NCI-H2196 treated with DMSO at 0.1 percent for 48 hours (cell line): ENCODE data around the gene LIN28B.
"Not testable (repeated sequence)": the region's sequence is repeated elsewhere in the genome, so short reads cannot be mapped to it uniquely, and the experiment has no call there.

Experiments
- DNase-seq: peaks from one replicate; lab custom pipeline; 2025; ENCODE audit not compliant: unreplicated experiment; lab: John Stamatoyannopoulos, UW

The LIN28B gene

DNA sequence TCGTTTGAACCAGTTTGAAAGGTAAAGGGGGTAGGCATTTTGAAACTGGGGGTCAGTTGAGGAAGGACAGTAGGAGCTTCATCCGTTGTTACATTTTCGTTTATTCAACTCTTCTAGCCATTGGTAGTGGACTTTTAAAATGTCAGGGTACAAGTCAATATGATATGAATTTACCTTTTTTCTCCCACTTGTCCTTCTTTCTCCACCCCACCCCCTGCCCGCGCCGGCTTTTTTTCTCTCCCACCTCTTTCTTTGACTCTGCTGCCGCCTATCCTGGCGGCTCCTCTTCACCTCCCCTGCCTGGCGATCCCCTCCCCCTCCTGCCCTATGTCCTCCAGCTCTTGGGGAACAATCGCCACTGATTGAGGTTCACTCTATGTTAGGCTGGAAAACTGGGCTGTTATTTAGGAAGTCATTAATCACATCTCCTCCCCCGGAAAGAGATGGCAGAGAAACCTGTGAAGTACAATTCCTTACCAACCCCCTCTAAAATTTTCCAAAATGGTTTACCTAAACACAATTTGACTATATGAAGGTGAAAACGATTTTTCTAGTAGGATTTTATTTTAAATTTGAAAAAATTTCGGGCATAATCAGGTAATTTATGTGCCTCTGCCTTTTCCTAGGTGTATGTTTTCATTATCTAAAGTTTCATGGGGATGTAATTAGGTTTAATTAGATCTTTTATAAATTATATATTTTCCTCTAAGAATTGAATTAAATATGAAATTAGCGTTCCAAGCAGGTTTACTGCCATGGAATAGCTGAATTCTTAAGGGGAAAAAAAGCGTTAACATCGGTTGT lies 778 bp upstream of the LIN28B start:
- DNase-seq, result no peak

DNA sequence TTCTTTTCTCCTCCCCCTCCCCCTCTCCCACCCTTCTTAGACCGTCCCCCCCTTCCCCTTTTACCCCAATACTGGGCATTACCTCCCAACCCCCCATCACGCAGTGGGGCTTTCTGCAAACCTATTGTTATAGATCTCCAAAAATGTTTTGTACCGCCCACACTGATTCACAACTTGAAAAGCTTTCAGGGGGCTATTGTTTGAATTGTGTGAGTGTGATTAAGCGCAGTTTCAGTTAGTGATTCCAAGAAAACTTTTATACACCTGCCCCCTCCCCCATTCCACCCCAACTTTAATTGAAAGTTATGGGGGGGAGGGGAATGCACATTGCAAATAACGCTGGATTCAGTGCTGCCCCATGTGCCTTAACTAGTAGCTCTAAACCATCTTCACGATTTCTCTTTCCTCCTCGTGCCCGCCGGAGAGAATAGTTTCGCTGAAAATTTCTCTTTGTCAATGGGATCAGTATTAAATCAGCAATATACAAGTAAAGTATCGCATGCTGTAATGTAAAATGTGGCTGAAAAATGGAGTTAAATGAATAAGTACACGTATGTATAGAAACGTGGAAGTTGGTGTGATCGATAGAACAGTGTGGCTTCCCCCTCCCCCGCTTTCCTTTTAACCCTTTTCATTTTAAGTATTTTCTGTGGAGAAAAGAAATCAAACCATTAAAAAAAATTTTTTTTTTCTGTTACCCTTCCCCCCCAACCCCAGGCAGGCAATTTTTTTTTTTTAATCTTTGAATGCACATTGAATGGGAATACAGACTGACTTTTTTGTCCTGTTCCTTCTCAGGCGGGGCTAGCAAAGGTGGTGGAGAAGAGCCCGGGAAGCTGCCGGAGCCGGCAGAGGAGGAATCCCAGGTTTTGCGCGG lies 632 bp downstream of the LIN28B start:
- no peak for DNase-seq

DNA sequence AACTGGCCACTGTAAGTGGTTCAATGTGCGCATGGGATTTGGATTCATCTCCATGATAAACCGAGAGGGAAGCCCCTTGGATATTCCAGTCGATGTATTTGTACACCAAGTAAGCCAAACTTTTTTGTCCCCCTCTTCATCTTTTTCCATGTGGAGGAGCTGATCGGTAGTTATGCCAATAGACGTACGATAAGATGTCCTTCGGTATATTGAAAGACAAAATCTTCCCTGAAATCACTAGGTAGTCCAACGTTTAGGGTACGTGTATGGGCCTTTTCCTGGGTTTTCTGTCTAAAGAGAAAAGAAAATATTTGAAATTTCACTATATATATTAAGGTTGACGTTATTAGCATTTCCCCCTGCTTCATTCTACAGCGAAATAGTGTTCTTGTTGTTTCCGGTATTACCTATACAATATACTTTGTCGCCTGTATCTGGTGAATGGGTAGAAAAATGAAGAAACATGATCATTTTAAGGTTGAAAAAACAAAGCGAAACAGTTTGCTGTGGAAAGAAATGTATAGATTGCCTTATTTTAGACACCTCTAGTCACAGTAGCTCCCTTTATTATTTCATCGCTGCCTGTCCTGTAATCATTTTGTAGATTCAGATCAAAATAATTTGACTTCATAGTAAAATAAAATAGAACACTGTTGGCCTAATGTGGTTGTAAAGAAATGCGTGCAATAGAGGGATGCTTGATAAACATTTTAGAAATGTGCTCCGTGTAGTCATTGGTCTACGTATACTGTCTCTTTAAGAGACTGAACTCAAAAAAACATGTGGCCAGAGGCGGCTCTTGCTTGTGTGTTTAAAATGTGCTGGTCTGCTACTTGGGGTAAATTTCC lies 1.5 kb downstream of the LIN28B start:
- no peak for DNase-seq

DNA sequence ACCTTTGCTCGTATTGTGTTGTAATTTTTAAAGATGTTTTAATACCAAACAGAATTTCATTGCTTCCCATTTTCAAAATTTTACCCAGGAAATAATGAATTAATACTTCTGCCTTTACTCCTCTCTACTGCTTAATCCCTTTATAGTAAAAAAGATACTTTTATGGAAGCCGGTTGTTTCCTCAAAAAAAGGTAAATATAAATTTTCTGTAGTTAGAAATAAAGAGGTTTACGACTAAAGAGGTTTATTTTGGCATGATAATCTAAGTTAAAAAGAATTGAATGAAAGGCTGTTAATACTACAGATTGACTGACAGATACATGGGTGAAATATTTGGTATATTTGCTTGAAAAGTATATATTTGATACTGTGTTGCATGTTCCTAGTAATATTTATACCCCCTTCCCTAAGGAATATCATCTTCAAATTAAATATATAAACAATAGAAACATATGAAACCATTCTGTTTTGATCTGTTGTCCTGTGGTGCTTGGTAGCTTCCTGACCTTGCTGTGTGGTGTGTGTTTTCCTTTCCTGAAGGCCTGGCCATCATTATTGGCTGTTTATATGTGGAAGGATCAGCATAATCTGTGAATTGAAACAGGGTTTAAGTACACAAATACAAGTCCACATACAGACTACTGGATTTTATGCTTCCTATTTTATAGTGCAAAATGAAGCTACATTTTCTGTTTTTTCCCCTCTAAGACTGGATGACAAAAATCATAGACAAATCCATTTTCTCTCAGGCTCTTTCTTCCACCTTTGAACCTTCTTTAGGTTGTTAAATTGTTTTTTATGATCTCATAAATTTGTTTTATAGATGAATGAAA lies 2.3 kb downstream of the LIN28B start:
- no peak for DNase-seq

DNA sequence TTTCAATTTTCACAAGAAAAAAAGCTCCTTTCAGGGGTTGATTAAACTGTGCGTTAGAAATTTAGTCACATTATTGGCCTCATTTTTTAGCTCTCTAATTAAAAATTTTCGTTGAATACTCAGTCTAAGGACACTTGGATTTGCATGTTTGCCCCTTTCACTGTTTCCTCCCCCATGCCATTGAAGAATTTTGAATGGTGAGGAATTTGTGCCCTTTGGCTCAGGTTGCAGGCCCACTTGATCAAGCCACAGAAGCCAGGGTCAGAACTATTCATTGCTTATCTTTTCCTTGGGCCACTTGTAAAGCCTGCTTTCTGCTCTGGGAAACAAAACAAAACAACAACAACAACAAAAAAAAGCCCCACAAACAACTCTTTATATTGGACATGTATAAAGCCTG lies 12.2 kb downstream of the LIN28B start:
- DNase-seq, result no peak

DNA sequence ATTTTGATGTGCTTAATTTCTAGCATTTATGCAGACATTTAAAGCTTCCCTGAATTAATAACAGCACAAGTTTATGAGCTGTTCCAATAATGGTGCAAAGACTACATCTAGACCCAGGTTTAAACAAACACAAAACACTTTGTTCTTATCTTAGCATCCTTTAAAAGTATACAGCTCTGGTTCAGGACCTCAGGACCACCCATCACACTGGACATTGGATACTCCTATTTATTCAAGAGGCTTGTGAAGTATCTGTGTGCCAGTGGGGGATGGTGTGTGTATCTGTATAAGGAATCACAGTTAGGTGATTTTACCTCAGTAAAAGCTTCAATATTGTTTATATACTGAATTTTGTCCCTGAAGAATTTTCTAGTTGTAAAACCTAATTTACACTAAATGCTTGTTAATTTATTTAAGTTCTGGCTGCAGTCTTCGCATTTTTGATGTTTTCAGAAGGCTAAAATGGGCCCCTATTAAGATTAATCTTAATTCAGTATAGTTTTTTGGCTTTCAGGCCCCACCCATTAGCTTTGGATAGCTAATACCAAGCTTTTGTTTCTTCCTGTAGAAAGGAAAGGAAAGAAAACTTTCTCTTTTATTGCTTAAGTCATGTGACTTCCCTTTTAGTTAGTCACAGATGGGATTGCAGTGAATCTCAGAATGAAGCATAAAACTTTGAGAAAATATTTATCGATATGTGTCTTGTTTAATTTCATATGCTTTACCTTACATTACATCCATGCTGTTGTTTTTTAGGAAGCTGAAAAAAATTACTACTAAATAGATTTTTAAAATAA lies 13.1 kb downstream of the LIN28B start:
- no peak for DNase-seq

DNA sequence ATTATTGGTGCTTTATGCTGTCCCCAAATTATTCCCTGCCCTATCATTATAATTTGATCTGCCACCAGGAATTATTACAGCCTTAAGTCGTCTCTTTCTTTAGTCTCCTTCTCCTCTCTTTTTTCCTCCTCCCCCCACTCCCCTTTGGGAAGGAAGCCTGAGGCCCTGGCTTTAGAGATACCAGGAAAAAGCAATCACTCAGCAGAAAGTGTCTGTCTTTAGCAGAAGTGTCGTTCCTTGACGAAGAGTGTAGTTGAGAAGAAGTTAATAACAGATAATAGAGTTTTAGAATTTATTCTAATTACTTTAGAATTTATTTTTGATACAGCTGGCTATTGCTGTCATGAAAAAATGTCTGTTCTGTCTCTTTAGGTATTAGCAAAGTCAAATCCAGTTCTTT lies 16.5 kb downstream of the LIN28B start:
- DNase-seq, result no peak

DNA sequence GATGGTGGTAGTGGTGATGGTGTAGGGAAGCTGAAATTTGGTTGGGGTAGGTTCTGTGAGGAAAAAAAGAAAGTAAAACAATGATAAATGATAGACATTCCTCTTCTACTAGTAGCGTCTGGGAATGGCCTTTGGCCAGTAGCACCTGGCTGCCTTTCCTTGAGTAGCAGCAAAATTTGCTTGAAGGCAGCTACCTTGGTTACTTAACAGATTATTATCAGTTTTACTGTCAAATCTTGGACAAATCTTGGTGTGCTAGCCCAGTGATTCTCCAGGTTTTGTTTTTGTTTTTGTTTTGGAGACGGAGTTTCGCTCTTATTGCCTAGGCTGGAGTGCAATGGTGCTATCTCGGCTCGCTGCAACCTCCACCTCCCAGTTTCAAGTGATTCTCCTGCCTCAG lies 26.4 kb downstream of the LIN28B start:
- DNase-seq, result no peak

DNA sequence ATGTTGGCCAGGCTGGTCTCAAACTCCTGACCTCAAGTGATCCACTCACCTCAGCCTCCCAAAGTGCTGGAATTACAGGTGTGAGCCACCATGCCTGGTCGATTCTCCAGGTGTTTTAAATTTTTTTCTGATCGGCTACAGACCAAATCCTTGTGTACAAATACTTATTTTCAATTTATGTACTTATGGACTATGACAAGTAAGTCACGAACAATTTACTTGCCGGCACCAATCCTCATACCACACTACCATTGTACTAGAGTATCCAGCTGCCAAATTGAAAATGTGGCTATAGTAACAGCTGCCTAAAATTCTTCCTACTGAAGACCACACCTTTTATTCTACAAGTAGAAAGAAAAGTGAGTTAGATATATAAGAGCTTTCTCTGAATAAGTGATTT lies 26.9 kb downstream of the LIN28B start:
- no peak for DNase-seq

DNA sequence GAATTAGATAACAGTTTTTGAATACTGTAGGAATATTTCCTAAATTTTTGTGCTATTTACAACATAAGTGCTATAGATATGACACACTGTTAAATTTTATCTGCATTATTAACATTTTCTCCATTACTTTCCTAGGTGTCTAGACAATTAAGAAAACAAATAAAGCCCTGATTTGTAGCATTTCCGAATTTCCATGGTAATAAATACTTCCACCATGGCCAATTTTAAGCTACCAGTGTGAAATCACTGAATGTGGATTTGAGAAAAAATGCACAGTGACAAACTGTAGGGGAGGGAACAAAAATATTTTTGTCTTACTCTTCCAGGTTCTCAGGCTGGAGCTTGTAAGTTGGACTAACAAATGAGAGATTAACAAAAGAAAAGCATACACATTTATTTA lies 27.9 kb downstream of the LIN28B start:
- no peak for DNase-seq

DNA sequence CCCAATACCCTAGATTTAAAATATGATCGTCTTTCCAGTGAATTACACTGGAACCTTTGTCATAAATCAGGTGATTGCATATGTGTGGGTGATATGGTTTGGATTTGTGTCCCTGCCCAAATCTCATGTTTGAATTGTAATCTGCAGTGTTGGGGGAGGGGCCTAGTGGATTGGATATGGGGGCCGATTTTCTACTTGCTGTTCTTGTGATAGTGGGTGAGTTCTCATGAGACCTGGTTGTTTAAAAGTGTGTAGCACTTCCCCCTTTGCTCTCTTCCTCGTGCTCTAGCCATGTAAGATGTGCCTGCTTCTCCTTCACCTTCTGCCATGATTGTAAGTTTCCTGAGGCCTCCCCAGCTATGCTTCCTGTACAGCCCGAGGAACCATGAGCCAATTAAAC lies 29.0 kb downstream of the LIN28B start:
- not testable (repeated sequence) for DNase-seq

DNA sequence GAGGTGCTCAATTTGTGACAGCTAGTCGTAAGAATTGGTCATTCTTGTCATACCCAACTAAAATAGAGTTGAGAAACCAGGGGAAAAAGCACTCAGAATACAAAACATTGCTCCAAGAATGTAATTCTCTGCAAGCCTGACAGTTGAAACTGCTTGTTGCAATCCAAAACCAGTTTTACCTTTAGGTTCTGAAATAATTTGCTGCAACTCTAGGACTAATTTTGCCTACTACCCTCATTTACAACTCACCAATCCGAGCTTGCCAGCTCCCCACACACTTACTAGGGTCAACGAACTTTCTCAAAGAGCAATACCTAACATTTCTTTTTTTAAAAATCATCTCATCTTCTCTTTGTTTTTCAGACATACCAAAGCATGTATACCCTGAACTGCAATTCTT lies 29.7 kb downstream of the LIN28B start:
- no peak for DNase-seq

DNA sequence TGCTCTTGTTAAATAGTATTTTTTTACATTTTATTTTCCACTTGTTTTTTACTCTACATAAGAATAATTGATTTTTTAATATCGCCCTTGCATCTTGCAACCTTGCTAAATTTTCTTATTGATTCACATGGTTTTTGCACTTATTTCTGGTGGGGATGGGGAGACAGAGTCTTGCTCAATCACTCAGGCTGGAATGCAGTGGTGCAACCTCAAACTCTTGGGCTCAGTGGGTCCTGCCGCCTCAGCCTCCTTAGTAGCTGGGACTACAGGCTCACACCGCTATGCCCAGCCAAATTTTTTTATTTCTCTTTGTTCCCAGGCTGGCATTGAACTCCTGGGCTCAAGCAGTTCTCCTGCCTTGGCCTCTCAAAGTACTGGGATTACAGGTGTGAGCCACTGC lies 30.3 kb downstream of the LIN28B start:
- no peak for DNase-seq

DNA sequence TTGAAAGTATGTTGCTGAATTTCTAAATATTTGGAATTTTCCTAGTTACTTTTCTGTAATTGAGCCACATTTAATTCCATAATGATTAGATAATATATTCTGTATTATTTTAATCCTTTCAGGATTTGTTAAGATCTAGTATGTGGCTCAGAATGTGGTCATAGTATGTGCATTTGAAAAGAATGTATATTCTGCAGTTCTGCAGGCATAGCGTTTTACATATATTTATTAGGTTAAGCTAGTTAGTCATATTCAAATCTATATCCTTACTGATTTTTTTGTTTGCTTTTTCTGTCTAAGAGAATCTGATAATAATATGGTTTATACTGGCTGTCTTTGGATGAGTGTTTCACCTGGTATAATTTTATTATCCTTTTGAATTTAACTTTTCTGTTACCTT lies 33.2 kb downstream of the LIN28B start:
- DNase-seq, result no peak

DNA sequence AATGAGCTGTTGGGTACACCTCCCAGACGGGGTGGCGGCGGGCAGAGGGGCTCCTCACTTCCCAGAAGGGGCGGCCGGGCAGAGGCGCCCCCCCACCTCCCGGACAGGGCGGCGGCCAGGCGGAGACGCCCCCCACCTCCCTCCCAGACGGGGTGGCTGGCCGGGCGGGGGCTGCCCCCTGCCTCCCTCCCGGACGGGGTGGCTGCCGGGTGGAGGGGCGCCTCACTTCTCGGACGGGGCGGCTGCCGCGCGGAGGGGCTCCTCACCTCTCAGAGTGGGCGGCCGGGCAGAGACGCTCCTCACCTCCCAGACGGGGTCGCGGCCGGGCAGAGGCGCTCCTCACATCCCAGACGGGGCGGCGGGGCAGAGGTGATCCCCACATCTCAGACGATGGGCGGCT lies 34.2 kb downstream of the LIN28B start:
- not testable (repeated sequence) for DNase-seq

DNA sequence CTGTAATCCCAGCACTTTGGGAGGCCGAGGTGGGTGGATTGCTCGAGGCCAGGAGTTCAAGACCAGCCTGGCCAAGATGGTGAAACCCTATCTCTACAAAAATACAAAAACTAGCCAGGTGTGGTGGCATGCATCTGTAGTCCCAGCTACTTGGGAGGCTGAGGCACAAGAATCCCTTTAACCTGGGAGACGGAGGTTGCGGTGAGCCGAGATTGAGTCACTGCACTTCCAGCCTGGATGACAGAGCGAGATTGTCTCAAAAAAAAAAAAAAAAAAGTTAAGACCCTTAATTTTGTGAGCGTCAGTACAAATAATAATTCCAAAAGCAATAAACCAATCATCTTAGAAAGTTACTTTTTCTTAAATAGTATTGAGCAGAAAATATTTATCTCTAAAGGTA lies 36.7 kb downstream of the LIN28B start:
- DNase-seq, result not testable (repeated sequence)

DNA sequence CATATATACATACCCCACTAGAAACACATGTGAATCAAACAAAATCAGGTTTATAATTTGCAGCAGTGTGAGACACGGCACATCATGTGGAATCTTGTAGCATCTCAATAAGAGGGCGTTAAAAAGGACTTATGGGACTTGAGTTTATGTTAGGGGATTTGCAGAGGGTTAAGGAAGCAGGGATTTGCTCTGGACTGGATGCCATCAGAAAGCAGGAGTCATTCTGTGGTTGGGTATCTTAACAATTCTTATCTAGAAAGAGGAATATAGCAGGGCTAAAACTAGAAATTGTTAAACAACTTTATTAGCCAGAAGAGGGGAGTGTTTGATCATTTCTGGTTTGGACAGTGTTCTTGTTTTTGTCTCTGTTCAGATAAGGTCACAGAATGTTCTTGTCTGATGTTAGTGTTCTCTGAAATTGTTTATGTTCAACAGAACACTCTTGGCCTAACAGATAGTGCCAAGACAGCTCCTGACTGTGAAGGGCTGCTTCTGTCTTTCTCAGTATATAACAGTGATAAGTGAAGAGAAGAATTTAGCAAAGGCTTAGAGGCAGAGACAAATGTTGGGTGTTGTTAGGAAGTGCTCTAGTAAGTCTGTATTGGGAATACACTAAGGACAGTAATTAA lies 39.2 kb downstream of the LIN28B start:
- DNase-seq, result no peak

DNA sequence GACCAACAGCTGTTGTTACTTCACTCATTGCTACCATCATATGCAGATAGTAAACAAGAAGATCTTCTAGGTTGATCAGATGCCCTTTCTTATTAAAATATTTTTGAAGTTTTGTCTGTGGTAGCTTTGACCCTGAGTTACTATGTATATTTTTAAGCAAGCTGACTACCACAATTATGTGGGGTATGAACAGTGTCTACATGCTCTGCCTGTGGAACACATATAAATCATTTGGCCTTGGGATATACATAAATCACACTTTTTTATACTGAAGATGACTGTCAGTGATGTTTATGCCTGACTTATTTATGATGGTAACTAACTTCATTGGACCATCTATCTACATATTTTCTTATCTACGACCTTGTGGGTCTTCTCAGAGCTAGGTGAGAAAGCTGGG lies 44.2 kb downstream of the LIN28B start:
- DNase-seq, result no peak

DNA sequence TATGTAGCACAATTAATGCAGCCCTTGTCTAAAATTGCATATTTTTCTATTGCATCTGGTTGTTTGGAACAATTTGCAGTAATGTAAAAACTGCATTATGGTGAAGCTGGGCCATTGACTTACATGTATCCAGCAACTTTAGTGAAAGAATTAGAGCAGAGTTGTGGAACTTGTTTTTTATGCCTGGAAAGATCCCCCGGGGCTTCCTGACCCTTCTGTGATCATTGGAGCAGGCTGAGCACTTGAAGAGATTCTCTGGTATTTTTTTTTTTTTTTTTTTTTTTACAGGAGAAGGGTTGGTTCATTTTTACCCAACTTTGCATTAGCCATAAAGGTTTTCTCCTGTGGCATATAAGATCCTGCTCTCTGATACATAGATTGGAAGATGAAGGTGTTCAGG lies 45.0 kb downstream of the LIN28B start:
- DNase-seq, result no peak
